Embryonic facial prominence (tissue), 1 donor: ENCODE data around the gene DCT.

ENCODE experiments used
- DNase-seq: peaks from one replicate; pipeline ENCODE4 v3.0.0-alpha.2; 2016; ENCODE audit errors: extremely low spot score

The DCT gene

DNA sequence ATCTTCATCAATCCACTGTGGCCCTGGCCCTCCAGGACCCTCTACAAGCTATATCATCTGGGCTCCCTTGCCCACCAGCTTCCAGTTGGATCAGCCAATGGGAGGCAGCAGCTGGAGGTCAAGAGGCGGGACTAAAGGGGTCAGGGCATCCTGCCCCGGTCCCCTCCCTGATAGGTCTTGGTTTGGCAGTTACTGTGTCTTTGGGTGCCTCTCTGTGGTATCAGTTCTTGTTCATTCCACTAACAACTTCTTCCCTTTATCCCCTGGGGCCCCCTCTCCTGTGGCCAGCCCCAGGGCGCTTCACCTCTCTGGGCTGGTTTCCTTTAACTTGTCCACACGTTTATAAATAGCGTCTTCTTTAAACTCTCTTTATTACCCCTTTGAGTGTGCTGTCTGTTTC, 83.6 kb downstream of the DCT start:
- no peak for DNase-seq

GRCh38 chr13:94394723-94395122, 84.8 kb downstream of the DCT start:
- DNase-seq: no peak

DNA sequence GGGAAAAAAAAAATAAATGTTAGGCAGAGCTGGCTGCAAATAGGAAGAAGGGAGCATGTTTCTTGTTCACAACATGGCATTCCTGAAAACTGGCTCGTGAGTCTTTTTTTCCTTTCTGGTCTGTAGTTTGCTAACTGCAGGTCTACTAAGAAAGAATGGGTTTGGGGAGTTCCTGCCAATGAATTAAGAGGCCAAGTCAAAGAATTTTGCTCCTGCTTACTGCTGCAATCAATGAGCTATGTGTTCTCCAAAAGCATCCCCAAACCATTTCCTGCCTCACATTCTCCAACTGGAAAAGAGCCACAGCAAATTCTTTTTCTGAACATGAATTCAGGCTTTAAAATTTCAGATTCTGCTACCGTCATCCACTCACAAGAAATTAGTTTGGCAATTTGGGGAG, 88.6 kb downstream of the DCT start:
- DNase-seq: no peak

DNA sequence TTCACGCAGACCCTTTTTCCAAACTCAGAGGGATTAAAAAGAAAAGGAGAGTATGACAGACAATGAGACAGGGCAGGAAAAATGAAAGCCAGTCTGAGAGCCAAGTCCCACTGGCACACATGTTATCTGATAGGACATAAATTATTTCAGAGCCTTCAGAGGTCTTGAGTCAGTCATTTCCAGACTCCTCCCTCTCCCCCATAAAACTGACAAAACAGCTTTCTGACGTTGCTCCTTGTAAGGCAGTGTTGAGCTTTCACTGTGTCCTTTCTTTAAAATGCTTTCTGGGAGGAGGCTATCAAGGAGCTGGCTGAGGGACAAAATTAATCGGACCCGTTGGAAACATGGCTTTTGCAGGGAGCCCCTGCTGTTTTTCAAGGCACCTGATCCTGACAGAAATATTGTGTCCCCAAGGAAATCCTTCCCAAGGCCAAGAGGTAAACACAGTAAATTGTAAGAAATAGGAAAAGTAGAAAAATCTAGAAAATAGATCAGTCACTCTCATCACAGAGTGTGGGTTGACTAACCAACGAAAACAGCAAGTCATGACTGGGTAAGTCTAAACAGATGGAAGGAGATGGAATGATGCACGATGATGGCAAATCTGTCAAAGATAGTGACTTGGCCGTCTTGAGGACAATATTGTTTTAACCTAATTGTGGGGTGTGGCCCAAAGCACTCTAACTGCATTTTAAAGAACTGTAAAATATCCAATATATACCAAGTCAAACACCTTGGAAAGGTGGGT, 89.7 kb downstream of the DCT start:
- DNase-seq: no peak

- DNase-seq: no peak
Measured at GRCh38 chr13:94387047-94387446, 92.4 kb downstream of the DCT start.
